ENCODE data around the gene PLEKHF1. TPM values are rescaled to one million over a fixed set of nuclear protein-coding genes. Genes with fewer than 3 reads are reported as not detected.
A peak's percentile ranks its signal among the peaks of the same experiment; 100 is the strongest.
"Not testable (repeated sequence)": the region's sequence is repeated elsewhere in the genome, so short reads cannot be mapped to it uniquely, and the experiment has no call there.

Gene PLEKHF1
- total RNA-seq, 2 experiments from 2014 or later: 42.4 to 64.1 TPM

DNA sequence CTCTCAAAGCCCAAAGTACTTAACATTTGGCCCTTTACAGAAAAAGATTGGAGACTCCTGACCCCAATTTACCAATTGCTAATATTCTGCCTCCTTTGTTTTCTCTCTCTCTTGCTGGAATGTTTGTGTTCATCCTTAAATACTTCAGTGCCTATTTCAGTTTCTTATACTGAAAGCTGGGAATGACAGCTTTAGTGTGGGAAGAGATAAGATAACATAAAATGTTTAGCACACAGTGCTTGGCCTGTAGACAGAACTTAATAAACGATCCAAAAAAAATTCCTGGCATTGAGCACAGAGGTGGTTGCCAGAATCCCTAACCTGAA lies 3.0 kb upstream of the PLEKHF1 start:
- Mint-ChIP-seq H3K27ac (no peak overlapping the region), H3K27me3 (no peaks in the 10 kb centered on the region), H3K4me3 (no peak overlapping the region), H3K4me1 (peaks cover 33% of the 10 kb centered on the region), H3K36me3 (peaks cover 11% of the 10 kb centered on the region), H3K9me3 (ENCODE audit: low read depth) (no peaks in the 10 kb centered on the region)
- ATAC-seq (no peak), DNase-seq (no peak)
- CTCF ChIA-PET: interaction anchor here (0.7 to 12.5 kb wide), 9 partner anchors 10 to 54 kb away, joined by 3 to 196 read pairs (median 5); partner anchors contain the start of gene C19orf12

DNA sequence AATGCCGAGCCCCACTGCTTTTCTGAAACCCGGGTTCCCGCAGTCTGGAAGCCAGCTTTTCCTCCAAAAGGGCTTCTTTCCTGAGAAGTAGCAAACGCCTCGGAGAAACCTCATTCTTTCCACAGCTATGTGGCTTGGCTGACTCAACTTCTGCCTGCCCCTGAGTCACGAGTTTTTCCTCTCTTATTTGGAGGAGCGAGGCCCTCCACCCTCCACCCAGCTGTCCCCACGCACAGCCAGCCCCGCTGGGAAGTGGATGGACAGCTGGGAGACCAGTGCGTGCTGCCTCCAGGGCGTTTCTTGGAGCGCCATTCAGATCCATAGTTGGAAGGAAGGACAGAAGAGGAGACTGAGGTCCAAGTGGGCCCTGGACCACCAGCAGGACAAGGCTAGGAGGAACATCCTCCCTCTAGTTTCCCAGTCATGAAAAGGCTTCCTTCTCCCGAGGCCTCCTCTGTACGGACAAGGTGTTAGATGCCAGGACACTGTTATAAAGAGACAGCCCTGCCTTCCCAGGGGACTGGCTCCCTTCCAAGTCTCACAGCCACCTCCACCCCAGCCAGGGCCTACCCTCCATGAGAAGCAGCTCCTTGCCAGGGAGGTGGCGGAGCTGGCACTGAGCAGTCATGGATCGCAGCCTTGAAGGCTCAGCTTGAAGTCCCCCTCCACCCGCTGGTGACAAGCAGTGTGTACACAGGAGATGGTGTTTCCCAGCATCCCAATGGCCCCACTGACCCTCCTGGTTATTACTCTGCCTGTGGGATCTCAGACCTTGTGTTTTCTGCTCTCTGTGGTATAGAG lies 2.5 kb upstream of the PLEKHF1 start:
- no peaks in the 10 kb centered on the region for H3K27me3 Mint-ChIP-seq
- H3K4me3 Mint-ChIP-seq: no peak overlapping the region
- CTCF ChIA-PET: interaction anchor here (0.6 to 12.5 kb wide), 11 partner anchors 9 to 279 kb away, joined by 3 to 196 read pairs (median 4); partner anchors contain the start of gene C19orf12
- H3K4me1 Mint-ChIP-seq: peaks cover 38% of the 10 kb centered on the region
- DNase-seq: no peak
- no peaks in the 10 kb centered on the region for H3K9me3 Mint-ChIP-seq (ENCODE audit: low read depth)
- no peak for ATAC-seq
- H3K27ac Mint-ChIP-seq: no peak overlapping the region
- peaks cover 15% of the 10 kb centered on the region for H3K36me3 Mint-ChIP-seq

DNA sequence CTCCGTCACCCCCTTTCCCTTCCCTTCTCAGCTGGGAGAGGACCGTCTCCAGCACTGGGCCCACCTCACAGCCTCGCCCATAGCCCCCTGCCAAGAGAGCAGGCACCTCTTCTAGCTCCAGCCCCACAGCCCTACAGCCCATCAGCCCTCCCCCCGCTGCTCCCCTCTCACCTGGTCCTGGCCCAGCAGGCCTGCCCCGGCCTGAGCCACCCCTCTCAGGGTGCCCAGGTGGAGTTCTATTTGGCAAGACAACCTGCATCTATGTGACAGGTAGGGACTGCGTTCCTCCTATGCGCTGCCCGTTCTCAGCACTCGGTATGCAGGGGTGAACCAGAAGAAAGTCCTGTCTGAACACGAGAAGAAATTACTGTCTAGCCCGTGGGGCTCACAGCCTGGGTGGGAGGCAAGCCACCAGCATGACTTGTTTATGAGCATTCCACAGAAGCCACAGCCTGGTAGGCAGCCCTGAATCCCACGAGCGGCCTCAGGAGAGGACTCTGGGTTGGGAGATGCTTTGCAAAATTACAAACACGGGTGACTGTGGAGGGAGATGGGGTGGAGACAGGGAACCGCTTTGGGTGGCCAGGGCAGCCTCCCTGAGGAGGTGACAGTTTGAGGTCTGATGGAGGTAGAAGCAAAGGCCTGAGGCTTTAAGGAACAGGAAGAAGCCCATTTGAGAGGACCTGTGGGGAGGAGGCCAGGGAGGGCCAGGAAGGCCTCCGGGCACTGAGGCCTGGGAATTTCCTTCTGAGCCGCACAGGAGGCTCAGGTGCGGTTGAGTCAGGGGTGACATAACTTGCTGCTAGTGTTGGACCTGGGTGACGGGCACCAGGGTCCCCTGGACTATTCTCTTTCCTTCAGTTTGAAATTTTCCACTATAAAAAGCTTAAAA lies 1.2 kb upstream of the PLEKHF1 start:
- H3K36me3 Mint-ChIP-seq: peaks cover 16% of the 10 kb centered on the region
- H3K4me1 Mint-ChIP-seq: peaks cover 51% of the 10 kb centered on the region

DNA sequence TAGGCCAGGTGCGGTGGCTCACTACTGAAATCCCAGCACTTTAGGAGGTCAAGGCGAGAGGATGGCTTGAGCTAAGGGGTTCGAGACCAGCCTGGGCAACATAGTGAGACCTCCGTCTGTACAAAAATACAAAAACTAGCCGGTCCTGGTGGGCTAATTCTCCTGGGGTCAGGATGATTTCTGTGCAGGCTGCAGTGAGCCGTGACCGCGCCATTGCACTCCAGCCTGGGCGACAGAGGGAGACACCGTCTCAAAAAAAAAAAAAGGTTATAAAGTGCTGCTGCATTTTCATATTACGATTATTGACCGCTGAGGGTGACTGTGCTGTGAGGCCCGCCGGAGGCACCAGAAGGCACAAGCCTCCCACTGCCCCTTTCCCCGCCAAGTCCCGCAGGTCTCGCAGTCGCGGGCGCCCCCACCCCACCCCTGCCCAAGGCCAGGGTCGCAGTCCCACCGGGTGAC lies 477 bp upstream of the PLEKHF1 start:
- Mint-ChIP-seq H3K9me3 (ENCODE audit: low read depth) (no peaks in the 10 kb centered on the region), H3K4me1 (peaks cover 57% of the 10 kb centered on the region), H3K27ac (peak overlapping the region; percentile 72), H3K36me3 (peaks cover 20% of the 10 kb centered on the region), H3K27me3 (no peaks in the 10 kb centered on the region), H3K4me3 (peak overlapping the region; percentile 69)
- no peak for ATAC-seq
- CTCF ChIA-PET: interaction anchor here (0.8 to 12.5 kb wide), 15 partner anchors 15 to 77 kb away, joined by 3 to 196 read pairs (median 8); partner anchors contain the start of genes C19orf12 and POP4
- DNase-seq: no peak

More for the DNA sequence above, 1.2 kb upstream of the PLEKHF1 start:
- no peak for DNase-seq
- CTCF ChIA-PET: interaction anchor here (0.6 to 12.5 kb wide), 14 partner anchors 16 to 277 kb away, joined by 3 to 196 read pairs (median 13); partner anchors contain the start of genes C19orf12 and POP4
- Mint-ChIP-seq H3K27ac (peak overlapping the region; percentile 72), H3K27me3 (no peaks in the 10 kb centered on the region), H3K9me3 (ENCODE audit: low read depth) (no peaks in the 10 kb centered on the region), H3K4me3 (peak overlapping the region; percentile 69)
- no peak for ATAC-seq

DNA sequence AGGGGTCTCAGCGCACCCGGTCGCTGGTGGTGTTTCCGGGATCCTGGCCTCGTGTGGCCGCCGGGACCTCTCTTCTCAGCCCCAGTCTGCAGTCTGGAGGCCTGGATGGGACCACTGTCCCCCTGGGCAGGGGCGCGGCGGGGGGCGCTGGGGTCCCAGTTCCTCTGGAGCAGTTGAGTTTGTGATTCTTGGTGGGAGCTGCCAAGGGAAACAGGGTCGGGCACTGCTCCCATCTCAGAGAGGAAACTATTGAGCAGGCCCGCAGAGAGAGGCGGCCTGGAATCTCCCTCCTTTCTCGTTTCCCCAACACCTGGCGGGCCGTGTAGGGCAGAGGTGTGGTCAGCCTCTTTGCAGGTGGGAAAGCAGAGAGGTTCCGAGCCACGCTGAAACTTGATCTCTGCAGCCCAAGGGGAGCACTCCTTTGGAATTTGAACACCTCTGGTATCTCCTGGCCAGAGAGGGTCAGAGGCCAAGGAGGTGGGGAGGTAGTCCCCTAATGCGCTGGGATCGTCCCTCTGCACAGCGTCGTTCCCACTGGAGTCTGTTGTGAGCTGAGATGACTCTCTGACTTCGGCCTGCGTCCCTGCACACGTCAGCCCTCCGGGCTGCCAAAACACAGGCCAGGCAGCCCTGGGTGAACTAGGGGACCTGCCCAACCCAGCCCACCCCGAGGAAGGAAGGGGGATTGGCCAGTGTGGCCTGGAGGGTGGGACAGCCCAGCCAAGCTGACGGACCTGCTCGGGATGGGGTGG lies 741 bp downstream of the PLEKHF1 start:
- ATAC-seq: no peak

DNA sequence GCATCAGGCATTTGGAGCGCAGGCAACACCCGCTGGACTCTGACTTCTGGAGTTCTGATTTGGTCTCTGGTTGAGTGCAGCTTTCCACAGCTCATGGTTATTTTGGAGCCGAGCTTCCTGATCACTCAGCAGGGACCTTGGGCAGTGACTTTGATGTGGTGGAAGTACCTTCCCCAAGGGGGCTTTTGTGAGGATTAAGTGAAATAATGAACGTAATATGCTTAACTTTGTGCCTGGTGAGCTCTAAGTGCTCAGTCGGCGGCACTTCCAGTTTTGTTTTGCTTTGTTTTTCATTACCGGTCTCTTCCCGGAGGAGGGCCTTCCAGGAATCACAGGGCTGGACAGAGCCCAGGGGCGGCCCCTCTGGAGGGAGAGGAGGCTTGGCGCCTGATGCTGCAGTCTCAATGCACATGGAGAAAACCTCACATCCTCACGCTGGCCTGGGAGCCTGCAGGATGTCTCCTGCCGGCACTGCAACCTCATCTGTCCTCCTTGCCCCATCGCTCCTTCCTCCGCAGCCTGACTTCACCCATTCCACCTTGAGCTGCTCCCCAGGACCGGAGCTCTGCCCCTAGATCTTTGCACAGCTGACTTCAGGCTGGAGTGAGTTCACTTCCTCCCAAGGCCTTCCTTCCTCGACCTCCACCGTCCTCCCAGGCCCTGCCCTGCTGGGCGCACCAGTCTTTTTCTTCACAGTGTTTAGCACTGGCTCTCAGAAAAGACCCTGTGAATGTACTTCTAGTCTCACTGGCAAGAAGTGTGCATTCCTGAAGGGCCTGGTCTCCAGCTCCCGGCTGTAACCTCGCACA lies 1.5 kb downstream of the PLEKHF1 start:
- peak overlapping the region; percentile 90 for H3K27ac Mint-ChIP-seq
- H3K4me1 Mint-ChIP-seq: peaks cover 73% of the 10 kb centered on the region
- peaks cover 38% of the 10 kb centered on the region for H3K36me3 Mint-ChIP-seq
- no peak for DNase-seq
- ATAC-seq: no peak
- CTCF ChIA-PET: interaction anchor here (1.0 to 12.5 kb wide), 12 partner anchors 13 to 104 kb away, joined by 3 to 196 read pairs (median 19); partner anchors contain the start of genes C19orf12 and POP4
- no peaks in the 10 kb centered on the region for H3K27me3 Mint-ChIP-seq
- no peaks in the 10 kb centered on the region for H3K9me3 Mint-ChIP-seq (ENCODE audit: low read depth)
- H3K4me3 Mint-ChIP-seq: peak overlapping the region; percentile 85

More for the DNA sequence above, 741 bp downstream of the PLEKHF1 start:
- CTCF ChIA-PET: interaction anchor here (0.5 to 12.5 kb wide), 20 partner anchors 14 to 79 kb away, joined by 3 to 196 read pairs (median 6); partner anchors contain the start of genes C19orf12 and POP4
- no peaks in the 10 kb centered on the region for H3K27me3 Mint-ChIP-seq
- no peak for DNase-seq
- H3K4me3 Mint-ChIP-seq: peak overlapping the region; percentile 85
- no peaks in the 10 kb centered on the region for H3K9me3 Mint-ChIP-seq (ENCODE audit: low read depth)
- H3K27ac Mint-ChIP-seq: peak overlapping the region; percentile 90
- H3K36me3 Mint-ChIP-seq: peaks cover 31% of the 10 kb centered on the region
- H3K4me1 Mint-ChIP-seq: peaks cover 69% of the 10 kb centered on the region

DNA sequence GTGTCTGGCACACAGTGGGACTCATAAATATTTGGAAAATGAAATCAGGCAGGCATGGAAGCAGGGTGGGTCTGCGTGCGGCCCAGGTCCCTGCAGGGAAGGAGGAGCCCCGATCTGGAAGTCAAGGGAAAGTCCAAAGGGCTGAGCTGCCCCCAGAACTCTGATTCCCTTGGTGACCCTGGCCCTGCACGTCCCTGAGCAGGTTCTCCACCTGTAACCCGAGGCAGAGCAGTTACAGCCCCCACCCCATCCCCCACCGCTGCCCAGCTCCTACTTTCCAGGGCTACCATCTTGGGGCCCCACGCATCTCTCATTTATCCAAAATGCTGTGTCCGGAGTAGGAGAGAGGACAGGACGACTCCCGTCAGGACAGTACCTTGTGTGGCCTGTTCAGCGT lies 2.1 kb downstream of the PLEKHF1 start:
- Mint-ChIP-seq H3K4me3 (peak overlapping the region; percentile 85), H3K4me1 (peaks cover 74% of the 10 kb centered on the region), H3K27me3 (no peaks in the 10 kb centered on the region), H3K27ac (peak overlapping the region; percentile 90), H3K36me3 (peaks cover 40% of the 10 kb centered on the region), H3K9me3 (ENCODE audit: low read depth) (no peaks in the 10 kb centered on the region)
- CTCF ChIA-PET: interaction anchor here (1.0 to 12.5 kb wide), 12 partner anchors 12 to 103 kb away, joined by 3 to 196 read pairs (median 19); partner anchors contain the start of genes C19orf12 and POP4
- DNase-seq: no peak
- ATAC-seq: no peak

DNA sequence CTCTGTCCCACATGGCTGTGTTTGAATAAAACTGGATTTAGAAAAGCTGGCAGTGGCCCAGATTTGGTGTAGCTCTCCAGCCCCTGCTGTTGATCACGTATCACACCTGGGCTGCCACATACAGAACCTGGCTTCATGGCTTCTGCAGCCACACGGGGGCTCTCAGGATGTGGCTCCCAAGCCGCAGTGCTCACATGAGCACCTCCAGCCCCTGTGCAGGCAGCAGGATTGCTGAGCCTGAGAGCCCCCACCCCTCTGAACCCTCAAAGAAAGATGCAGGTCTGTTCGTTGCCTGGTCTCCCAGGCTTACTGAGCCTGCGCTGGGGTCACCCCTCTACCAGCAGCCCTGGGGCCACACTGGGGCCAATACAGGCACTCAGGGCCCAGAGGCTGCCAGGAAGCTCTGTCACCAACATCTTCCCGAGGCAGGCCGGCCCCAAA lies 2.7 kb downstream of the PLEKHF1 start:
- peaks cover 44% of the 10 kb centered on the region for H3K36me3 Mint-ChIP-seq
- peak; percentile 23 for ATAC-seq
- peaks cover 76% of the 10 kb centered on the region for H3K4me1 Mint-ChIP-seq

DNA sequence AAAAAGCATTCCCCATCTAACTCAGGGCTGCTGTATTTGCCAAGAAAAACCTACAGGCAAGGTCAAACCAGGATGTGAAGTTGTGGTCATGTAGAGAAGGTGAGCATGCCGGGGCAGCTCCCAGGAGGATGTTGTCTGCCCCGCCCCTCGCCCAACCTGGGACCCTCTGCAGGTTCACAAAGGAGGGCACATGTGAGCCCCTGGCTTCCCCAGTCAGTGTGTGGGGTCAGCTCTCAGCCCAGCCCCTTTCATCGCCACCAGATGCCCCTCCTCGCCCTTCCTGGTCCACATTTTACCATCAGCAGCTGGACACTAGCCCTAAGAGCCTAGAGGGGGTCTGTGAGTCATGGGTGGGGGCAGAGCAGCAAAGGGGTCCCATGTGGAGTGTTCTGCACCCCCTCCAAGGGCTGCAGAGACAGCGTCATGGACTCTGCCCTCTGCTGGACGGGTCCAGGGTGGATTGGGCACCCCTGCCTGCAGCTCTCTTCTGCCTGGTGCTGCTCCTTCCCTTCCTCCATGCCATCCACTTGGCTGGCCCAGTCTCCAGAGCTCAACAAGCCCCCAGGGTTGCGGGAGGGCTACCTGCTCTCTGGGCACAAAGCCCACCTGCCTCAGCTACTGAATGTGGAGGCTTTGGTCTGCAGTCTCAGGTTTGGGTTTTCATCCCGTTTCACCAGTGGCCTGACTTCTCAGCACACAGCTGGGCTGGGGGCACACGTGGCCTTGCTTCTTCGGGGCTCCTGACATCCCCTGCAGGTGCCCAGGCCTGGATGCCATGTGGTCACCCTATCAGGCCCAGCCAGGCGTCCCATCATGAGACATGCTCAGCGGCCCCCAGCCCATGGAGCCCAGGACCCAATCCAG lies 3.7 kb downstream of the PLEKHF1 start:
- ATAC-seq: no peak

More for the DNA sequence above, 2.7 kb downstream of the PLEKHF1 start:
- Mint-ChIP-seq H3K4me3 (peak overlapping the region; percentile 85), H3K9me3 (ENCODE audit: low read depth) (no peaks in the 10 kb centered on the region), H3K27me3 (no peaks in the 10 kb centered on the region), H3K27ac (peak overlapping the region; percentile 90)
- CTCF ChIA-PET: interaction anchor here (0.7 to 12.5 kb wide), 14 partner anchors 12 to 102 kb away, joined by 3 to 196 read pairs (median 9); partner anchors contain the start of genes C19orf12 and POP4
- DNase-seq: peak; percentile 87

DNA sequence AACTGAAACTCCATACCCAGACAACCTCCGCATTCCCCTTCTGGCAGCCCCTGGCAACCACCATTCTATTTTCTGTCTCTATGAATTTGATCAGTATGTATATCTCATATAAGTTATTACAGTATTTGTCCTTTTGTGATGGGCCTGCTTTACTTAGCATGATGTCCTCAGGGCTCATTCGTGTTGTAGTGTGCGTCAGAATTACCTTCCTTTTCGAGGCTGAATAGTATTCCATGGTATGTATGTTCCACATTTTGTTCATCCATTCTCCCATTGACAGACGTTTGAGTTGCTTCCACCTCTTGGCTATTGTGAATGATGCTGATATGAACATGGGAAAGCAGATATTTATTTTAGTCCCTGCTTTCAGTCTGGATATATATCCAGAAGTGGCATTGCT lies 5.0 kb downstream of the PLEKHF1 start:
- DNase-seq (no peak), ATAC-seq (no peak)
- Mint-ChIP-seq H3K27me3 (no peaks in the 10 kb centered on the region), H3K36me3 (peaks cover 57% of the 10 kb centered on the region), H3K4me1 (peaks cover 78% of the 10 kb centered on the region), H3K27ac (peak overlapping the region; percentile 90), H3K4me3 (peak overlapping the region; percentile 85), H3K9me3 (ENCODE audit: low read depth) (no peaks in the 10 kb centered on the region)
- CTCF ChIA-PET: interaction anchor here (3.4 to 4.0 kb wide), 3 partner anchors 43 to 60 kb away, joined by 48 to 71 read pairs (median 64); partner anchors contain the start of gene C19orf12

More for the DNA sequence above, 3.7 kb downstream of the PLEKHF1 start:
- H3K4me3 Mint-ChIP-seq: peak overlapping the region; percentile 85
- H3K36me3 Mint-ChIP-seq: peaks cover 54% of the 10 kb centered on the region
- no peak for DNase-seq
- H3K27ac Mint-ChIP-seq: peak overlapping the region; percentile 90
- CTCF ChIA-PET: interaction anchor here (1.2 to 12.5 kb wide), 10 partner anchors 11 to 169 kb away, joined by 3 to 196 read pairs (median 34); partner anchors contain the start of genes C19orf12 and POP4
- H3K4me1 Mint-ChIP-seq: peaks cover 80% of the 10 kb centered on the region
- H3K9me3 Mint-ChIP-seq (ENCODE audit: low read depth): no peaks in the 10 kb centered on the region
- H3K27me3 Mint-ChIP-seq: no peaks in the 10 kb centered on the region

DNA sequence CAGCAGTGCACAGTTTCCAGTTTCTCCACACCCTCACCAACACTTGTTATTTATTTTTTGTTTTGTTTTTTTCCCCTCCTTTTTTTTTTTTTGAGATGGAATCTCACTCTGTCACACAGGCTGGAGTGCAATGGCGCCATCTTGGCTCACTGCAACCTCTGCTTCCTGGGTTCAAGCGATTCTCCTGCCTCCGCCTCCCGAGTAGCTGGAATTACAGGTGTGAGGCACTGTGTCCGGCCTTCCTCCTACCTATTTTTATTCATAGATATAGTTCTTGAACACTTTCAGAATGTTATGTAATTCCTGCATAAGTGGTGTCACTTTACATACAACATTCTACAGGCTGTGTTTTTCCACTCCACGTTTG lies 5.7 kb downstream of the PLEKHF1 start:
- peaks cover 61% of the 10 kb centered on the region for H3K36me3 Mint-ChIP-seq
- not testable (repeated sequence) for DNase-seq; H3K9me3 Mint-ChIP-seq (ENCODE audit: low read depth); ATAC-seq; H3K27me3 Mint-ChIP-seq
- CTCF ChIA-PET: interaction anchor here (0.9 to 4.0 kb wide), 11 partner anchors 9 to 64 kb away, joined by 3 to 71 read pairs (median 15); partner anchors contain the start of genes C19orf12 and POP4
- H3K4me3 Mint-ChIP-seq: peak overlapping the region; percentile 64
- H3K27ac Mint-ChIP-seq: peak overlapping the region; percentile 90
- H3K4me1 Mint-ChIP-seq: peaks cover 85% of the 10 kb centered on the region
